Measurements from ENCODE around the gene TNFRSF19. TPM values are rescaled to one million over a fixed set of nuclear protein-coding genes. Genes with fewer than 3 reads are reported as not detected.

TNFRSF19 gene
- total and polyA plus RNA-seq, 11 donors, result 9.1 to 35.7 (median 25.6) TPM

Other genes with a start within 250 kb of the TNFRSF19 start
- gene SACS, start 136.7 kb upstream of the TNFRSF19 start, total RNA-seq, result 10 to 100 TPM in 8 of 9 donors, 1 to 10 TPM in 1; 8.8 to 29.3 (median 25.6) TPM
- 10 to 100 TPM in 1 of 2 donors, 1 to 10 TPM in 1; 2.8 to 12.9 TPM for gene SACS, start 136.7 kb upstream of the TNFRSF19 start, polyA plus RNA-seq

All from heart left ventricle (tissue), 11 donors.